Prostate gland (tissue), 2 donors: Measurements from ENCODE around the gene RSPRY1.

Experiments used
- POLR2A ChIP-seq: fragments of 450-650 bp; IDR thresholded peaks from one replicate; pipeline ENCODE4 v1.6.1; 2016; ENCODE audit warnings: antibody characterized with exemption, mild to moderate bottlenecking
- POLR2AphosphoS5 ChIP-seq: sonication (generic); formaldehyde crosslinking; IDR thresholded peaks from one replicate; pipeline ENCODE4 v1.6.1; 2017; ENCODE audit warnings: antibody characterized with exemption
- TF ChIP-seq, protein P1 (sequence below), 4 experiments: fragments of 200-600 bp in 2 of 4; fragments of 450-650 bp in 2 of 4; sonication (generic) in 2 of 4; IDR thresholded peaks; 1 replicate in 3 of 4; 2 replicates in 1 of 4; pipeline ENCODE4 v1.5.1; 2016 to 2019; ENCODE audit warnings: antibody characterized with exemption in 4 of 4, mild to moderate bottlenecking in 2 of 4, moderate library complexity in 2 of 4

DNA sequence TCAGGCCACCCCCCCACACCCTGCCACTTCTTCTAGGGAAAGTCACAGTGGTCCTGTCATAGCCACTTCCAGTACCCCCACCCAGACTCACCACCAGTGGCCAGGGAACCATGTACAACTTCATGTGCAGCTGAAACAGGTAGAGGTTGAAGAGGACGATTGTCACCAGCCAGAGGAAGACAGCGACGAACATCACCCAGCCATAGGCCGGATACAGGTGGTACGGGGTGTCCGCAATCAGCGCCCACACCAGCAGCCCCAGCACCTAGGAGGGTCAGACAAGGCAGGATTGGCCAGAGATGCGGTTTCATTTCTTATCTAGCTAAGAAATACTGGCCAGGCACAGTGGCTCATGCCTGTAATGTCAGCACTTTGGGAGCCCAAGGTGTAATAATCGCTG is 75.7 kb downstream of the RSPRY1 start:
- TF ChIP-seq, protein P1, sequence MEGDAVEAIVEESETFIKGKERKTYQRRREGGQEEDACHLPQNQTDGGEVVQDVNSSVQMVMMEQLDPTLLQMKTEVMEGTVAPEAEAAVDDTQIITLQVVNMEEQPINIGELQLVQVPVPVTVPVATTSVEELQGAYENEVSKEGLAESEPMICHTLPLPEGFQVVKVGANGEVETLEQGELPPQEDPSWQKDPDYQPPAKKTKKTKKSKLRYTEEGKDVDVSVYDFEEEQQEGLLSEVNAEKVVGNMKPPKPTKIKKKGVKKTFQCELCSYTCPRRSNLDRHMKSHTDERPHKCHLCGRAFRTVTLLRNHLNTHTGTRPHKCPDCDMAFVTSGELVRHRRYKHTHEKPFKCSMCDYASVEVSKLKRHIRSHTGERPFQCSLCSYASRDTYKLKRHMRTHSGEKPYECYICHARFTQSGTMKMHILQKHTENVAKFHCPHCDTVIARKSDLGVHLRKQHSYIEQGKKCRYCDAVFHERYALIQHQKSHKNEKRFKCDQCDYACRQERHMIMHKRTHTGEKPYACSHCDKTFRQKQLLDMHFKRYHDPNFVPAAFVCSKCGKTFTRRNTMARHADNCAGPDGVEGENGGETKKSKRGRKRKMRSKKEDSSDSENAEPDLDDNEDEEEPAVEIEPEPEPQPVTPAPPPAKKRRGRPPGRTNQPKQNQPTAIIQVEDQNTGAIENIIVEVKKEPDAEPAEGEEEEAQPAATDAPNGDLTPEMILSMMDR (IDR thresholded peaks at IDR 0.05), result no peak
- no peak for TF ChIP-seq POLR2A
- TF ChIP-seq POLR2AphosphoS5, result no peak
